ENCODE measurements around the gene SART3. TPM values are rescaled to one million over a fixed set of nuclear protein-coding genes. Genes with fewer than 3 reads are reported as not detected.

Gene SART3
- total and polyA plus RNA-seq, 8 donors = 35.1 to 81.7 (median 64.3) TPM

DNA sequence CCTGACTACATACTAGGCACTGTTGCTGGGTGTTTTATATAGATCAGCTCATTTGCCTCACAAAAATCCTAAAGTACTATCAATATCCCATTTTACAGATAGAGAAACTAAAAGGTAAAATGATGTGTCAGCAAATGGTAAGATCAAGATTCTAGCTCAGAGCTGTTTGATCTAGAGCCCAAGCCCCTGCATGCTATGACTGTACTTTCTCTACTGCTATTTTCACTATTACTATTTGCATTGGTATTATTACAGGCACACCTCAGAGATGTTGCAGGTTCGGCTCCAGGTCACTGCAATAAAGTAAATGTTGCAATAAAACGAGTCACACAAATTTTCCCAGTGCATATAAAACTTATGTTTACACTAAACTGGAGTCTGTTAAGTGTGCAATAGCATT lies 12.3 kb upstream of the SART3 start:
- H3K27me3 ChIP-seq = no peaks in the 10 kb centered on the region
- peaks cover 1 to 6% of the 10 kb centered on the region in 2 donors for H3K4me1 ChIP-seq
- no peak for DNase-seq
- ATAC-seq = no peak
- H3K36me3 ChIP-seq = peaks cover 0 to 20% of the 10 kb centered on the region in 2 donors
- intact Hi-C loops (cut with DNase I) = no loop called here
- TF ChIP-seq, protein P1, sequence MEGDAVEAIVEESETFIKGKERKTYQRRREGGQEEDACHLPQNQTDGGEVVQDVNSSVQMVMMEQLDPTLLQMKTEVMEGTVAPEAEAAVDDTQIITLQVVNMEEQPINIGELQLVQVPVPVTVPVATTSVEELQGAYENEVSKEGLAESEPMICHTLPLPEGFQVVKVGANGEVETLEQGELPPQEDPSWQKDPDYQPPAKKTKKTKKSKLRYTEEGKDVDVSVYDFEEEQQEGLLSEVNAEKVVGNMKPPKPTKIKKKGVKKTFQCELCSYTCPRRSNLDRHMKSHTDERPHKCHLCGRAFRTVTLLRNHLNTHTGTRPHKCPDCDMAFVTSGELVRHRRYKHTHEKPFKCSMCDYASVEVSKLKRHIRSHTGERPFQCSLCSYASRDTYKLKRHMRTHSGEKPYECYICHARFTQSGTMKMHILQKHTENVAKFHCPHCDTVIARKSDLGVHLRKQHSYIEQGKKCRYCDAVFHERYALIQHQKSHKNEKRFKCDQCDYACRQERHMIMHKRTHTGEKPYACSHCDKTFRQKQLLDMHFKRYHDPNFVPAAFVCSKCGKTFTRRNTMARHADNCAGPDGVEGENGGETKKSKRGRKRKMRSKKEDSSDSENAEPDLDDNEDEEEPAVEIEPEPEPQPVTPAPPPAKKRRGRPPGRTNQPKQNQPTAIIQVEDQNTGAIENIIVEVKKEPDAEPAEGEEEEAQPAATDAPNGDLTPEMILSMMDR (IDR thresholded peaks at IDR 0.05) = no peak
- no peaks in the 10 kb centered on the region for H3K9me3 ChIP-seq
- H3K4me3 ChIP-seq = no peak overlapping the region
- no peak overlapping the region for H3K27ac ChIP-seq

DNA sequence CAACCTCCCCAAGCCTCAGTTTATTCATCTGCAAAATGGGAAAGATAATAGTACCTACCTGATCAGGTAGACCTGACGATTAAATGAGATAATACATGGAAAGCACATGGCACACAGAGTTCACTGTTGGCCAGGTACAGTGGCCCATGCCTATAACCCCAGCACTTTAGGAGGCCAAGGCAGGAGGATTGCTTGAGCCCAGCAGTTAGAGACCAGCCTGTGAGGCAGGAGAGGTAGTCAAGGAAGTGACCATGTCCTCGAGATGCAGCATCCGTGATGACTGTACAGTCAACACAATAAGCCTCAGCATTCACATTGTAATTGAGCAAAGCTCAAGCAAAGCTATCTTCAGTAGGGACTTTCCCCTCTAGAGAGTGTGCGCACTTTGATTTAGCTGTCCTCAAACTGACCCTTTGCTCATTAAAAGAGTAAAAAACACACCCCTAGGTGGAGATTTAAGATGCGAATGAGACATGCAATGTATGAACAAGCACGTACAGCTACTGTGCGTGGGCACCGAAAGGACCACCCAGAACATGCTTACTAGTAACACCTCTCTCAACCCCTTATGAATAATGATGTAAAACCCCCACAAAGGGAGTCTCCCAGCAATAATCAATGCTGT lies 11.3 kb upstream of the SART3 start:
- ATAC-seq = no peak
- TF ChIP-seq, protein P1 (IDR thresholded peaks at IDR 0.05) = no peak
- DNase-seq = no peak
- intact Hi-C loops (cut with DNase I) = no loop called here
- no peaks in the 10 kb centered on the region for H3K9me3 ChIP-seq
- no peak overlapping the region for H3K4me3 ChIP-seq
- peaks cover 6 to 14% of the 10 kb centered on the region in 2 donors for H3K4me1 ChIP-seq
- peaks cover 4 to 30% of the 10 kb centered on the region in 2 donors for H3K36me3 ChIP-seq
- H3K27me3 ChIP-seq = no peaks in the 10 kb centered on the region
- H3K27ac ChIP-seq = no peak overlapping the region

GRCh38 chr12:108571609-108572165 lies 10.7 kb upstream of the SART3 start:
- peaks cover 12 to 20% of the 10 kb centered on the region in 2 donors for H3K4me1 ChIP-seq
- TF ChIP-seq, protein P1 (IDR thresholded peaks at IDR 0.05) = no peak
- intact Hi-C loops (cut with DNase I) = no loop called here
- peak in 1 of 4 donors; percentile 19 for DNase-seq
- ATAC-seq = no peak
- H3K4me3 ChIP-seq = no peak overlapping the region
- no peak overlapping the region for H3K27ac ChIP-seq
- H3K9me3 ChIP-seq = no peaks in the 10 kb centered on the region
- peaks cover 4 to 36% of the 10 kb centered on the region in 2 donors for H3K36me3 ChIP-seq
- no peaks in the 10 kb centered on the region for H3K27me3 ChIP-seq

GRCh38 chr12:108570743-108571608 lies 10.0 kb upstream of the SART3 start:
- Histone ChIP-seq H3K4me3 (no peak overlapping the region), H3K9me3 (no peaks in the 10 kb centered on the region), H3K36me3 (peaks cover 4 to 43% of the 10 kb centered on the region in 2 donors), H3K27ac (no peak overlapping the region), H3K27me3 (no peaks in the 10 kb centered on the region), H3K4me1 (peaks cover 15 to 27% of the 10 kb centered on the region in 2 donors)
- TF ChIP-seq, protein P1 (IDR thresholded peaks at IDR 0.05) = no peak
- ATAC-seq (no peak), DNase-seq (peak in 1 of 4 donors; percentile 47)
- intact Hi-C loops (cut with DNase I) = no loop called here
